ENCODE data around the gene CD2.

- TF ChIP-seq CTCF (IDR thresholded peaks at IDR 0.05), result no peak
- TF ChIP-seq POLR2A (IDR thresholded peaks at IDR 0.05), result no peak
Measured at GRCh38 chr1:116768416-116769103, 14.3 kb downstream of the CD2 start.
